HG03520 (cell line): ENCODE data around the gene NHSL1.

ENCODE experiments used
- ATAC-seq: cut with Tn5 transposase; IDR thresholded peaks from one replicate; pipeline ENCODE4 v1.9.1; 2021; ENCODE audit warnings: mild to moderate bottlenecking, moderate library complexity; ENCODE audit not compliant: unreplicated experiment

NHSL1 gene

GRCh38 chr6:138525355-138525754, 26.1 kb upstream of the NHSL1 start:
- no peak for ATAC-seq

- ATAC-seq = no peak
Measured at GRCh38 chr6:138524526-138524925, 25.2 kb upstream of the NHSL1 start.

- no peak for ATAC-seq
Measured at GRCh38 chr6:138523347-138524210, 24.3 kb upstream of the NHSL1 start.

- ATAC-seq = no peak
Measured at GRCh38 chr6:138522611-138523010, 23.3 kb upstream of the NHSL1 start.

- no peak for ATAC-seq
Measured at GRCh38 chr6:138521790-138522189, 22.5 kb upstream of the NHSL1 start.

- no peak for ATAC-seq
Measured at GRCh38 chr6:138520463-138520862, 21.2 kb upstream of the NHSL1 start.

- ATAC-seq = no peak
Measured at GRCh38 chr6:138518054-138518453, 18.8 kb upstream of the NHSL1 start.

GRCh38 chr6:138517635-138518034, 18.3 kb upstream of the NHSL1 start:
- ATAC-seq = peak; percentile 81

- no peak for ATAC-seq
Measured at GRCh38 chr6:138515657-138516248, 16.5 kb upstream of the NHSL1 start.

GRCh38 chr6:138514860-138515540, 15.7 kb upstream of the NHSL1 start:
- ATAC-seq = no peak

- ATAC-seq = no peak
Measured at GRCh38 chr6:138512609-138513008, 13.3 kb upstream of the NHSL1 start.

- no peak for ATAC-seq
Measured at GRCh38 chr6:138510093-138510492, 10.8 kb upstream of the NHSL1 start.

- no peak for ATAC-seq
Measured at GRCh38 chr6:138509371-138509770, 10.1 kb upstream of the NHSL1 start.

- no peak for ATAC-seq
Measured at GRCh38 chr6:138508676-138508988, 9.3 kb upstream of the NHSL1 start.

- no peak for ATAC-seq
Measured at GRCh38 chr6:138507977-138508675, 8.8 kb upstream of the NHSL1 start.

- no peak for ATAC-seq
Measured at GRCh38 chr6:138504764-138505689, 5.7 kb upstream of the NHSL1 start.

GRCh38 chr6:138503881-138504680, 4.8 kb upstream of the NHSL1 start:
- no peak for ATAC-seq

GRCh38 chr6:138502546-138502945, 3.3 kb upstream of the NHSL1 start:
- ATAC-seq = no peak

GRCh38 chr6:138500867-138501446, 1.7 kb upstream of the NHSL1 start:
- ATAC-seq = no peak
